Midbrain (tissue), 1 donor: ENCODE data around the gene UGT1A3.
"Not testable (repeated sequence)": the region's sequence is repeated elsewhere in the genome, so short reads cannot be mapped to it uniquely, and the experiment has no call there.

Source experiments
- DNase-seq: peaks from one replicate; lab custom pipeline; 2025; lab: John Stamatoyannopoulos, UW

The UGT1A3 gene

DNA sequence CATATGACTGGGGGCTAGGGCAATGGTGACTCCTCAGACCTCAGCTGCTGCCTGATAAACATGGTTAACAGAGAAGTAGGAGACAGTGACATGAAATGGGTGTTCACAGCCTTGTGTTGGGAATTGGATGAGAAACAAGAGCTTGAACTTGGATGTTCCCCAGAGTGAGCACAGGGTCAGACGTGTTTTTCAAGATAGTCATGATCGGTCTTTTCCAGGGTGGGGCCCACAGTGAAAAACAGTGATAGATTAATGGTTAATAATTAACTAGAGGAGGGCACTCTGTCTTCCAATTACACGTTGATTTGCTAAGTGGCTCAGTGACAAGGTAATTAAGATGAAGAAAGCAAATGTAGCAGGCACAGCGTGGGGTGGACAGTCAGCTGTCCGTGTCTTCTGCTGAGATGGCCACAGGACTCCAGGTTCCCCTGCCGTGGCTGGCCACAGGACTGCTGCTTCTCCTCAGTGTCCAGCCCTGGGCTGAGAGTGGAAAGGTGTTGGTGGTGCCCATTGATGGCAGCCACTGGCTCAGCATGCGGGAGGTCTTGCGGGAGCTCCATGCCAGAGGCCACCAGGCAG is at the start of gene UGT1A3:
TSS of gene UGT1A3 (plus strand) at position 320 of the 579 bp plus-strand sequence. CDS start at position 405, 85 bp downstream.
- DNase-seq, result no peak

DNA sequence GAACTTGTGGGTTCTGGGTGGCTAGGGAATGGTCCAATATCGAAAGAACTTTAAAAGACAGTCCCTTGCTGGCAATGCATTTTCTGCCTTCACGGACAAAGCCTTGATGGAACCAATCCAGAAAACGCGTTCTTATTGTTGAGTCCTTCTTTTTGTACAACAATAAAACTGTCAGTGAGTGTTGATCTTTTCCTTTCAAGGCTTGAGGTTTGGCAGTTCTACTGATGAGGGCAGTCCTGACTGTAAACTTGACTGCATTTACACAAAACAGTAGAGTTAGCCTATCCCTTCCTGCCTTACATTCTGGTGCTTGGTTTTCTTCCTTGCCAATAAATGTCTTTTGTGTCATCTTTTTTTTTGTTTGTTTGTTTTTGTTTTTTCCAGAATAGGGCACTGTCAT is 49.6 kb upstream of the UGT1A3 start:
- DNase-seq, result no peak

DNA sequence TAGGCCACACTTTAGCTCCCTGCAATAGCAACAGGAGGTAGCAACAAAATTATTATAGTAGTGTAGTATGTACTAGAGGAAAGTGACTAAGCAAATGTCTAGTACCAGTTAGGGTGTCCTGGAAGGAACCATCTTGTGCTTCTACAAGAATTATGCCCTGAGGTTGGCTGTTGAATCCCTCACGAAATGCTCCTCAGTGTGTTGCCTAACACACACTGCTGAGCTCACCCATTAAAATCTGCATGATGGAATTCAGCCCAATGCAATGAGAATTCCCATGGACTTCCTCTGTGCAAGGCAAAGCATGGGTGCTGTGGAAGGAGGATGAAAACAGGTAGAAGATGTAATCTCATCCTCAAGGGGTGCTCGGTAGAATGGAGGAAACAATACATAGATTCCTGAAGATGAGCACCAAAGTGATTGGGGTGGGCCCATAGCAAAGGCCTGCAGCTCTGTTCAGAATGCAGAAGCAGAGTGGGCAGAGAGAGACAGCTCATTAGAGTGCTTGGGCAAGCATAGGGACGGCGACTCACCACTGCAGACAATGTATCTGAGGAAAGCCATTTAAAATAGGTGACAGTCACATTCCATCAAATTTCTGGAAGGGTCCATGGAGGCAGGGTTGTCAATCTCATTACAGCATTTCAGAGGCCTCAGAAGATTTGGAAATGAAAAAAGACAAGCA is 48.3 kb upstream of the UGT1A3 start:
- no peak for DNase-seq

DNA sequence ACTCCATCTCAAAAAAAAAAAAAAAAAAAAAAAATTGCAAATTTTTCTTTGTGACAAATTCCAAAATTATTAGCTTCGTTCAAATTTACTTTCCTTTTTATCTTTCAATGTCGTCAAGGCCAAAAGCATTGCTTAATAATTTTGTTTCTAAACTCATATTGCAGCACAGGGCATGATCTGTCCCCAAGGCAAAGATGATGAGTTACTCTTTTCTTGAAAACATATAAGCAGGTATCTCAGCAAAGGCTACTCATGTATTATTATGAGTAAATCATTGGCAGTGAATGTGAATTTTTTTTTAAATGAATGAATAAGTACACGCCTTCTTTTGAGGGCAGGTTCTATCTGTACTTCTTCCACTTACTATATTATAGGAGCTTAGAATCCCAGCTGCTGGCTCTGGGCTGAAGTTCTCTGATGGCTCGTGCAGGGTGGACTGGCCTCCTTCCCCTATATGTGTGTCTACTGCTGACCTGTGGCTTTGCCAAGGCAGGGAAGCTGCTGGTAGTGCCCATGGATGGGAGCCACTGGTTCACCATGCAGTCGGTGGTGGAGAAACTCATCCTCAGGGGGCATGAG is 47.2 kb upstream of the UGT1A3 start, which contains the start of gene UGT1A7:
TSS of gene UGT1A7 (plus strand) at position 381 of the 579 bp plus-strand sequence. CDS start at position 418, 37 bp downstream.
- no peak for DNase-seq

DNA sequence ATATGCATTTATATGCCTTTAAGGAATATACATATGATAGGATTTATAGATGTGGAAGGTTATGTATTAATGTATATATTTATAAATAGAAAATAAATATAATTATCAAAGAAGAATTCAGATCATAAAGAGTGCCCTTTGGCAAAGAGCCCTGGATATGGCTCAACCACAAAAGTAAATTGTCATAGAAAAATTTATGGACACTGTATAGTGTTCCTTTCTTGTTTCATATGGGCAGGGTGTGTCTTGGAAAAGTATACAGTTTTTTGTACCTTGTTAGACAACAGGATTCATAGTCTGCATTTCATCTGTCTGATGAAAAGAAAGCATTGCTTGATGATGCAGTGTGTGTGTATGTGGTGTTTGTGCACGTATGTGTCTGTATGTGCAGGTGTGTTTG is 44.2 kb upstream of the UGT1A3 start:
- no peak for DNase-seq

DNA sequence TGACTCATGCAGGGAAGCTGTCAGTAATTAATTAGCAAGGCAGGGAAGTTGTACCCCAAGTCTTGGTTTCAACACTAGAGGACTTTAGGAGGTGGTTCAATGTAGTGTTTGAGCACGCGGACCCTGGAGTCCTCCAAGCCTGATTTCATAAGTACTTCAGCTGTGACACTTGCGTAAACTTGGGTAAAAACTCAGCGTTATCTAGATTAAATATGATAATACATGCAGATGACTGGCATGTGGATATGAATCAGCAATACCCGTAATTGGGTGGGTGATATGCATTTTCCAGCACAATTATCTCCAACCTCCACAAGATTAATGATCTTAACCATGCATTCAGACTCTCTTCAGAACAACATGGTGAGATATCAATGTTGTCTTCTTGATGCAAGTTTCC is 41.9 kb upstream of the UGT1A3 start:
- no peak for DNase-seq

DNA sequence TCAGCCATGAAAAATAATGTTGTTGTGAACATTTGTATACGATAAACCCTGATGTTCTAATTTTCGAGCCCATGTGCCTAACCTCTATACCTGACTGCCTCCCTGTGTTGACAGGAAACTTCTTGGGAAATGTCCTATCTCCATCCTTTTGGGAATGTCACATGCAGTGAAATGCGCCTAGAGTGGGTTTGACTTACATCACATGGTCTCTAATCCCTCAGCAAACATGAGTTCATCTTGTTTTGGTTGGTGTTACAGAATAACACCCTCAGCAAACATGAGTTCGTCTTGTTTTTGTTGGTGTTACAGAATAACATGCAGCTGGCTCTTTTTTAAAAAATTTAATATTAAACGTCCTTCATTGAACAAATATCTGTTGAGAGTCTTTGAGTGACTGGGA is 40.5 kb upstream of the UGT1A3 start:
- no peak for DNase-seq

DNA sequence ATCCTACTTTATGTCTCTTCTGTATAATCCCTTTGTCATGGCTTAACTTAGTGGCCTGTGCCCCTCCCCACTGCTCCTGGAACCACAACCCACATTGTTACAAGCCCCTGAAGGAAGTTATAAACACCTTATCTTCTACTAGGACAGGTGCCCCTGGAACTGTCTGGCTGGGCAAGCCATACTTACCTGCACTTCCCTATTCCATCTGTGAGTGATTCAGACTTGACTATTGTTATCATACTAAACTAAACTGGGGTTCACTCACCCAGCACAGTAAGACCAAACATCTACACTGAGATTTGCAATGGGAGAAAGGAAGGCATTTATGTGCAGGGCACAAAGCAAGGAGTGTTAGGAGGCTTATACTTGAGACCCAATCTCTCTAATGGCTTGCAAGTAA is 39.8 kb upstream of the UGT1A3 start:
- no peak for DNase-seq

DNA sequence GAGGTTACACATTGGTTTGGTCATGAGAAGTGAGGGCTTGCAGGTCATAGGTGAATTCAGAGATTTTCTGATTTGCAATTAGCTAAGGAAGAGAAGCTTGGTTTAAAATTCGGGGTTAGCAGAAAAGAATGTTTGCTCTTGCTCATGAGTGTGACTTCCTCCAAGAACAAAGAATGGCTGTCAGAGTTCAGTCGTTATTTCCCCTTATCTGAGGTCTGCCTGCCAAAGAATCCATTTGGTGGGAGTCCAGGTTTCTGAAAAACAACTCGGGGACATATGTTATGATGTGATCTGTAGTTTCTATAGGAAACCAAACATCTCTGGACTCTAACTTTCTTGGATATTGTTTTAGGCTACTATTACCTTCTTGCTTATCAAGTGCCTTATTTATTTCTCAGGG is 39.3 kb upstream of the UGT1A3 start:
- no peak for DNase-seq

DNA sequence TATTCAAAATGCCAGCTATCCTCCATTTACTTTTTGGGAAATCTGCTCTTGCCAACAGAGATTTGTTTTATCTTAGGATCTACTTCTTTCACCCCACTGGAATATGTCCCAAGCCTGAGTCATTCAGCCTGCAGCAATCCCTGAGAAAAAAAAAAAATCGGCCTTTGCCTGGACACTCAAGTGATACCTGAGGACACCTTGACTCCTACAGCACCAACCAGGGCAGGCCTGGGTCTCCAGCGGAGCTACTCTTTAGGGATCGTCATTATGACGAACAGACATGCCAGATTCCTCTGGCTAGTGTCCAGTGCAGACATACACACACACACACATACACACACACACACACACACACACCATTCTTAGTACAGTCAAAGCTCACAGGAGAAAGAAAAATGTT is 38.4 kb upstream of the UGT1A3 start:
- no peak for DNase-seq

DNA sequence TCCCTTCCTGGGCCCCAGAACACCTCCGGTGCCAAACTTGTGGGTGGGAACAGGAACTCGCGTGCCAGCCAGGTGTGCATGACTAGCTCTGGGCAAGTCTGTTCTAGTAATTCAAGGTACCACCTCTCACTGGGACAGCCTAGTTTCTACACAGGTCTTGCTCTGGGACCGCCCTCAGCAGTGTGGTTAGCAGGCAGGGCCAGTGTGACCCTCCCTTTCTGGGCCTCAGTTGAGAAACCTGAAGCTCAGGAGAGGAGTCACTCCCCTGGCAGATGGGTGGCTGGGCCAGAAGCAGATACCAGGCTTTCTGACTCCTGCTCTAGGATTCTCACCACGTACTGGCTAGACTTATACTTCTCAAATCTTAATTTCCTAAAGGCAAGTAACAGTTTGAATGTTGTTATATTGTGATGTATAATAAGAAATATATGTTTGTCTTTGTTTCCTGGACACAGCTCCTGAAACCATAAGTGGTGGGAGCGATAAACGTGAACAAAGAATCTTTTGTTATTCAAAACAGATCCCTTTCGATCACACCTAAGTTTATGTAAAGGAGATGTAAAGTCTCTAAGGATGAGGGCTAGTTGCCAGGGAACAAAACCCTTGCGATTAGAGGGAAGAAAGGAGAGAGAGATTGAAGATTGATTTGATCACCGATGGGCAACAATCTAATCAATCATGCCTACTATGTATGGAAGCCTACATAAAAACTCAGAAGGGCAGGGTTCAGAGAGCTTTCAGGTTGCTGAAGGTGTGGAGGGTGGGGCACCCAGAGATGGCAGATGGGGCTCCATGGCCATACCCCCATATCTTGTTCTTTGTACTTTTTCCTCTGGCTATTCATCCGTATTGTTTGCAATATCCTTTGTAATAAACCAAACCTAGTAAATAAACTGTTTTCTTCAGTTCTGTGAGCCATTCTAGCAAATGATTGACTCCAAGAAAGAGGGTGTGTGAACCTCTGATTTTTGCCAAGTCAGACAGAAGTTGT is 37.1 kb upstream of the UGT1A3 start:
- no peak for DNase-seq

DNA sequence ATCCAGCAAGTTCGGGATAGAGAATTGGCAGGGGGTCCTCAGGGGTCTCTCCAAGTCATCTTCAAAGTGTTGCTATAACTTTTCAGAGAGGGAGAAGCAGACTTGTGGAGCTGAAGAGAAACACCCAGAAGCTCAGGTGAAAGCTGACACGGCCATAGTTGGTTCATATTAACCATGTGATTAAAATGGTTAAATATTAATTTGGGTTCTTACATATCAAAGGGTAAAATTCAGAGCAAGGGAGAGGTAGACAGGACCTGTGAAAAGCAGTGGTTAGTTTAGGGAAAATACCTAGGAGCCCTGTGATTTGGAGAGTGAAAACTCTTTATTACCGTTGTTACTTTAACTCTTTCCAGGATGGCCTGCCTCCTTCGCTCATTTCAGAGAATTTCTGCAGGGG is 36.2 kb upstream of the UGT1A3 start, which contains the start of gene UGT1A6:
TSS of gene UGT1A6 (plus strand) at position 243 of the 400 bp plus-strand sequence. CDS start at position 358, 115 bp downstream.
- DNase-seq, result no peak

DNA sequence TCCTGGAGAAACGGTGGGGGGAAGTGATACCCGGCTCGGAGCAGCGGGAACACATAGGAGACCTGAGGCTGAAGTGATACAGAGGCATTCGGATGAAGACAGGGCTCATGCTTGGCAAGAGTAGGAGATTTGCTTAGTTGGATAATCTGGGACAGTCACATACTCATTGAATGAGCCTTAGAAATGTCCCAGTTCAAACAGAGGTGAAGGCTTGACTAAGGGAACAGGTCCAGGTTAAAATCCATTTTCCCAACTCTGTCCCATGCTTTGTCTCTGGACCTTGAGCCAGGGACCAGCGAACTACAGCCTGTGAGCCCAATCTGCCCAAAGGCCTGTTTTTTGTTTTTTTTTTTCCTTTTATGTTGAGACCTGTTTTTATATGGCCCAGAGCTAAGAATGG is 34.9 kb upstream of the UGT1A3 start:
- no peak for DNase-seq

DNA sequence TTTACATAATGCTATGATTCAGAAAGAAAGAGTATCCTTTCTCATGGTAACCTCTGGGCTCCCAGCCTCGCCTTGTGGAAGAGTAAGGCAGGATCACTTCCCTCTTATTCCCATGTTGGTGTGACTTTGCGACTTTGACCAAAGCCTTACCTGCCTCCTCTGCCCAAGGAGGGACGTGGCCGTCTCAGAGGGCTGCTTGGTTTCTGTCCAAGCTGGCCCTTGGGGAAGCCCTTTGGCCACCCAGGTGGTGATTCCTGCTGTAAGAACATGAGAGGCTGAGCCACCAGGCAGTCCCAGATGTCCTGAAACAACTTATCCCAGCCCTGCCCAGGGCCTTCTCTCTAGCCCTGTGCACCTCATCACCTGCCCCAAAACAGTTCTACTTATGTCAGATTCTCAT is 30.1 kb upstream of the UGT1A3 start:
- DNase-seq, result no peak

DNA sequence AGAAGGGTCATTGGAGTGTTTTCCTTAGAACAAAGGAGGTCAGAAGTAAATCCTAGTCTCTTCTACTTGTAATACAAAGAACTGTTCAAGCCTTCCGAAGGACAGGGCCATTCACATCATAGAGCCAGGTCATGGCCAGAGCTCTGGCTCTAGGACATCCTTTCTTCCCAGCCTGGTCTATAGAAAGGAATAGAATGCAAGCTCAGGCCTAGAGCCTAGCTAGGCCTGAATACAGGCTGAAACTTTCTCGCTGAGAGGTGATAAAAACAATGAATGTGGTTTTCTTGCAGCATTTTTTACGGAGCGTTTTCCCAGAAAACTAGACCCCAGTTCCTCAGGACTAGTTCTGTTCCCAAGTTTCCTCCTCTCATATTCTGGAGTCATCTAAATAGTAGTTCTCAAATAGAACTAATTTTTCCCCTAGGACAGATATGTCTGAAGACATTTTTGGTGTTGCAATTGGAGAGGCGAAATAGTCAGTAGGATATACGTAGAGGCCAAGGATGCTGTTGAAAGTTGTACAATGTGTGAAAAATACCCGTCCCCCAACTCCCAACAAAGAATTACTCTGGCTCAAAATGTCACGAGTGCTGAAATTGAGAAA is 29.3 kb upstream of the UGT1A3 start:
- no peak for DNase-seq

DNA sequence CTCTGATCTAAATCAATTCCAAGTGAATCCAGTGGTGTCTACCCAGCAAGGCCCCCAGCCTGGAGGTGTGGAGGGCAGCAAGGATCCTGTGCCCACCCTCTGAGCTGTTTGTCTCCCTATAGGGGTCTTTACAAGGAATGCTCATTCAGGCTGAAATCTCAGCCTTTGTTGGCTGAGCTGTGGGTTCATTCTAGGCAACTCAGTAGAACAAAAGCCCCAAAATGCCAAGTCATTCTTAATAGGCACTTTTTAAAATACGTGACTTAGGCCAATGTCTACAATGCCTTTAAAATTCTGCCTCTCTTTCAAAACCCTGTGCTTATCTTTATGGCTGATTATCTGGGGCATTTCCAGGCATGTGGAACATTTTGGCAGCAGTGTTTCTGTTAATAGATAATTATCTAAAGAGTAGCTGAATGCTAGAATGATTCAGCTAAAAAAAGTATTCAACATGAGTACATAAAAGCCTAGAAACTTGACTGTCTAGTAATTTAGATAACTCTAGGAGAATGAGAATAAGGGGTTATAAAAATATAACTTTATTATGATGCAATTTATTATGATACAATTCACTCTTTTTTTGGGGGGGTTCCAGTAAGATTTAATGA is 28.7 kb upstream of the UGT1A3 start:
- no peak for DNase-seq

DNA sequence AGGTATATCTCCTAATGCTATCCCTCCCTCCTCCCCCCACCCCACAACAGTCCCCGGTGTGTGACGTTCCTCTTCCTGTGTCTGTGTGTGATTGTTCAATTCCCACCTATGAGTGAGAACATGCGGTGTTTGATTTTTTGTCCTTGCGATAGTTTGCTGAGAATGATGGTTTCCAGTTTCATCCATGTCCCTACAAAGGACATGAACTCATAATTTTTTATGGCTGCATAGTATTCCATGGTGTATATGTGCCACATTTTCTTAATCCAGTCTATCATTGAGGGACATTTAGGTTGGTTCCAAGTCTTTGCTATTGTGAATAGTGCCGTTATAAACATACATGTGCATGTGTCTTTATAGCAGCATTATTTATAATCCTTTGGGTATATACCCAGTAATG is 28.0 kb upstream of the UGT1A3 start:
- not testable (repeated sequence) for DNase-seq

DNA sequence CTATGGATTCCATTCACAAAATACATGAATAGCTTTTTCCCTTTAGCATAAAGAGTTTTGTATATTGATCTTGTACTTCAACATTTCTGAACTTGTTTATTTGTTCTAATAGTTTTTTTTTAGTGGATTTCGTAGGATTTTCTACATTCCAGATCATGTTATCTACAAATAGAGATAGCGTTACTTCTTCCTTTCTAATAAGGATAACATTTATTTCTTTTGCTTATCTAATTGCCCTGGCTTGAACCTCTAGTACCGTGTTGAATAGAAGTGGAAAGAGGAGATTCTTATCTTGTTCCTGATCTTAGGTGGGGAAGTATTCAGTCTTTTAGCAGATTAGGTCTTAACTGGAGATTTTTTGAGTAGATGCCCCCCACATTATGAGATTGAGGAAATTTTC is 26.6 kb upstream of the UGT1A3 start:
- no peak for DNase-seq

DNA sequence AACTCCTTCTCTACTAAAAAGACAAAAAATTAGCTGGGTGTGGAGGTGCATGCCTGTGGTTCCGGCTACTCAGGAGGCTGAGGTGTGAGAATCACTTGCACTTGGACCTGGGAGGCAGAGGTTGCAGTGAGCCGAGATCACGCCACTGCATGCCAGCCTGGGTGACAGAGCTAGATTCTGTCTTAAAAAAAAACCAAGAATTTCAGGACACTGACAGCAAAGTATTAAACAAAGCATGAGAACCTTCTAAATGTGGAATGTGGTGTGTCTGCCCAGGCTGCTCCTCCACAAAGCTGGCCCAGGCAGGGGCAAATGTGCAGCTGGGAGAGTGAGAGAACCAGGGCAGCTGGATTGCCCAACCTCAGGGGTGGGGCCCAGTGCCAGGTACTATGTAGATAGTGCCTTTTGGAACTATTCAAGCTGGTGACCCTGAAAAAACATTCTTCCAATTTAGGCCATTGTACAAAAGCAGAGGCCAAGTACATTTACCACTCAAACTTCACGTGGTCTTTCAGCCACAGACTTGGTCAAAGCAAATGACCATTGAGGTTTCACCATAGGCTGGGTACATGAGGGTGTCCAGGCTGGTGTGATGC is 22.8 kb upstream of the UGT1A3 start:
- DNase-seq, result no peak

DNA sequence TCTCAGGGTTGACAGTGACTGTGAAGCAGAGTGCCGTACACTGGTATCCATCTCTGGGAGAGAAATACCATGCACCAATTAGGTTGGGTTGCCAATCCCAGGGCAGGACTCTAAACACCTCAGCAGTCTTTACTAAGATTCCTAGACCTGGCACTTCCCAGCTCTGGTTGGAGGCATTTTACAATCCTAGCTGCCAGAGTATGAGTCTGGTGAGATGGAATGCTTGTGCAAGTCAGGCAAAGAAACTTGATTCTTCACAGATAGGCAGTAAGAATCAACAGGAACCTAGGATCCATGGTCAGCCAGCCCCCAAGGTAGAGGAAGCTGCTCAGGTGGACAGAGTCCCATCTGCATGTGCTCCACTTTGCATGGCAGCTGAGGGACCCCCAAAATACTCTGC is 22.1 kb upstream of the UGT1A3 start:
- DNase-seq, result no peak
